Endodermal cell (in vitro differentiated cells): ENCODE data around the gene CLIP2. TPM values are rescaled to one million over a fixed set of nuclear protein-coding genes. Genes with fewer than 3 reads are reported as not detected.
"Not testable (repeated sequence)": the region's sequence is repeated elsewhere in the genome, so short reads cannot be mapped to it uniquely, and the experiment has no call there.

Source experiments
- DNase-seq: peaks from one replicate; pipeline ENCODE4 v3.0.0-alpha.2; 2017
- H3K27ac ChIP-seq: 2 replicates; pipeline ENCODE4 v1.5.1; 2013; ENCODE audit warnings: mild to moderate bottlenecking, low read depth, low read length, moderate library complexity
- H3K27me3 ChIP-seq: 2 replicates; pipeline ENCODE4 v1.6.1; 2013; ENCODE audit warnings: mild to moderate bottlenecking, low read length, moderate library complexity; ENCODE audit not compliant: insufficient read depth, control insufficient read depth, poor library complexity, severe bottlenecking
- H3K36me3 ChIP-seq: 2 replicates; pipeline ENCODE4 v1.7.0; 2013; ENCODE audit warnings: mild to moderate bottlenecking, low read length, moderate library complexity; ENCODE audit not compliant: control insufficient read depth, insufficient read depth
- H3K4me1 ChIP-seq: one replicate; pipeline ENCODE4 v1.7.0; 2013; ENCODE audit warnings: low read length; ENCODE audit not compliant: control insufficient read depth, insufficient read depth
- H3K4me3 ChIP-seq: 2 replicates; pipeline ENCODE4 v1.5.1; 2013; ENCODE audit warnings: mild to moderate bottlenecking, low read length, moderate library complexity
- H3K9ac ChIP-seq: 2 replicates; pipeline ENCODE4 v1.6.1; 2013; ENCODE audit warnings: mild to moderate bottlenecking, low read length, moderate library complexity; ENCODE audit not compliant: poor library complexity, severe bottlenecking; ENCODE audit errors: extremely low read depth
- H3K9me3 ChIP-seq: 2 replicates; pipeline ENCODE4 v1.6.1; 2013; ENCODE audit warnings: mild to moderate bottlenecking, low read length, moderate library complexity; ENCODE audit not compliant: control insufficient read depth
- H3K27ac Mint-ChIP-seq: 2 replicates; pipeline ENCODE4 v1.8.0; 2020; ENCODE audit warnings: mixed read lengths
- H3K27me3 Mint-ChIP-seq: 2 replicates; pipeline ENCODE4 v1.8.0; 2021; ENCODE audit warnings: mild to moderate bottlenecking, mixed read lengths; ENCODE audit not compliant: insufficient read depth
- H3K36me3 Mint-ChIP-seq: 2 replicates; pipeline ENCODE4 v1.8.0; 2020; ENCODE audit warnings: low read depth, mixed read lengths
- H3K4me1 Mint-ChIP-seq: 2 replicates; pipeline ENCODE4 v1.8.0; 2020; ENCODE audit warnings: mixed read lengths
- H3K4me3 Mint-ChIP-seq: 2 replicates; pipeline ENCODE4 v1.8.0; 2020; ENCODE audit warnings: mild to moderate bottlenecking, moderate library complexity, mixed read lengths
- H3K9me3 Mint-ChIP-seq: 2 replicates; pipeline ENCODE4 v1.8.0; 2020; ENCODE audit warnings: mild to moderate bottlenecking, mixed read lengths
- WGBS, 2 experiments: methylation state at CpG; one replicate each; pipeline versions ENCODE4 v1.1.5 to v1.1.7; 2013; ENCODE audit warnings: missing lambda C conversion rate in 2 of 2, mixed read lengths in 1 of 2; ENCODE audit not compliant: insufficient coverage in 1 of 2, insufficient read length in 1 of 2; 5-methylcytosine and 5-hydroxymethylcytosine counted together
- total RNA-seq, 2 donors: library from RNA; stranded (reverse); fragmentation: NEBNext Ultra II Directional in 1 of 2; extraction: Animal tissue kit (Norgen Biotek cat#: 25700) in 1 of 2; gene quantifications; 2 replicates in 1 of 2; 3 replicates in 1 of 2; pipeline ENCODE4 v1.2.1, GENCODE V29; 2021
- TF ChIP-seq, protein P1 (sequence below): fragments of 200-600 bp; sonication (generic); conservative IDR thresholded peaks from 2 replicates; pipeline ENCODE4 v1.5.0; 2021; ENCODE audit warnings: antibody characterized with exemption, mild to moderate bottlenecking

The CLIP2 gene
- total RNA-seq, 2 donors from 2014 or later = 44.3 to 57.2 TPM

GRCh38 chr7:74438327-74438726, 149.1 kb downstream of the CLIP2 start:
- H3K9ac ChIP-seq = no peak overlapping the region
- H3K36me3 Mint-ChIP-seq = no peaks in the 10 kb centered on the region
- no peak overlapping the region for H3K27ac ChIP-seq
- DNase-seq = no peak
- no peak overlapping the region for H3K4me3 Mint-ChIP-seq
- H3K9me3 ChIP-seq = peaks cover 13% of the 10 kb centered on the region
- H3K4me1 Mint-ChIP-seq = no peaks in the 10 kb centered on the region
- whole genome bisulfite sequencing, 2 experiments = 83 to 89% methylated on average over 1 to 2 of the region's 2 CpGs
- H3K4me1 ChIP-seq = no peaks in the 10 kb centered on the region
- H3K4me3 ChIP-seq = no peak overlapping the region
- H3K27me3 Mint-ChIP-seq = no peaks in the 10 kb centered on the region
- H3K36me3 ChIP-seq = no peaks in the 10 kb centered on the region
- peaks cover 17% of the 10 kb centered on the region for H3K9me3 Mint-ChIP-seq
- TF ChIP-seq, protein P1, sequence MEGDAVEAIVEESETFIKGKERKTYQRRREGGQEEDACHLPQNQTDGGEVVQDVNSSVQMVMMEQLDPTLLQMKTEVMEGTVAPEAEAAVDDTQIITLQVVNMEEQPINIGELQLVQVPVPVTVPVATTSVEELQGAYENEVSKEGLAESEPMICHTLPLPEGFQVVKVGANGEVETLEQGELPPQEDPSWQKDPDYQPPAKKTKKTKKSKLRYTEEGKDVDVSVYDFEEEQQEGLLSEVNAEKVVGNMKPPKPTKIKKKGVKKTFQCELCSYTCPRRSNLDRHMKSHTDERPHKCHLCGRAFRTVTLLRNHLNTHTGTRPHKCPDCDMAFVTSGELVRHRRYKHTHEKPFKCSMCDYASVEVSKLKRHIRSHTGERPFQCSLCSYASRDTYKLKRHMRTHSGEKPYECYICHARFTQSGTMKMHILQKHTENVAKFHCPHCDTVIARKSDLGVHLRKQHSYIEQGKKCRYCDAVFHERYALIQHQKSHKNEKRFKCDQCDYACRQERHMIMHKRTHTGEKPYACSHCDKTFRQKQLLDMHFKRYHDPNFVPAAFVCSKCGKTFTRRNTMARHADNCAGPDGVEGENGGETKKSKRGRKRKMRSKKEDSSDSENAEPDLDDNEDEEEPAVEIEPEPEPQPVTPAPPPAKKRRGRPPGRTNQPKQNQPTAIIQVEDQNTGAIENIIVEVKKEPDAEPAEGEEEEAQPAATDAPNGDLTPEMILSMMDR = no peak
- H3K27me3 ChIP-seq = no peaks in the 10 kb centered on the region
- no peak overlapping the region for H3K27ac Mint-ChIP-seq

- 94 to 100% methylated on average over 4 of the region's 4 CpGs for WGBS, 2 experiments
Observed at GRCh38 chr7:74439541-74439940, 150.3 kb downstream of the CLIP2 start.

GRCh38 chr7:74440143-74440542, 150.9 kb downstream of the CLIP2 start:
- not testable (repeated sequence) for H3K27ac Mint-ChIP-seq, H3K36me3 Mint-ChIP-seq, H3K27me3 ChIP-seq, H3K4me1 ChIP-seq, H3K4me3 ChIP-seq, H3K27ac ChIP-seq, H3K4me1 Mint-ChIP-seq, H3K27me3 Mint-ChIP-seq, H3K9ac ChIP-seq, H3K4me3 Mint-ChIP-seq, H3K36me3 ChIP-seq, DNase-seq
- H3K9me3 Mint-ChIP-seq = peaks cover 17% of the 10 kb centered on the region
- WGBS, 2 experiments = 94 to 97% methylated on average over 3 of the region's 3 CpGs
- peaks cover 13% of the 10 kb centered on the region for H3K9me3 ChIP-seq

More at GRCh38 chr7:74439541-74439940, 150.3 kb downstream of the CLIP2 start:
- H3K27ac Mint-ChIP-seq = no peak overlapping the region
- no peak overlapping the region for H3K4me3 Mint-ChIP-seq
- Histone ChIP-seq H3K36me3 (no peaks in the 10 kb centered on the region), H3K27me3 (no peaks in the 10 kb centered on the region), H3K9me3 (peaks cover 13% of the 10 kb centered on the region), H3K4me1 (no peaks in the 10 kb centered on the region), H3K27ac (no peak overlapping the region), H3K4me3 (no peak overlapping the region), H3K9ac (no peak overlapping the region)
- peaks cover 17% of the 10 kb centered on the region for H3K9me3 Mint-ChIP-seq
- H3K36me3 Mint-ChIP-seq = no peaks in the 10 kb centered on the region
- H3K27me3 Mint-ChIP-seq = no peaks in the 10 kb centered on the region
- no peak for DNase-seq
- H3K4me1 Mint-ChIP-seq = no peaks in the 10 kb centered on the region
- TF ChIP-seq, protein P1 = no peak

GRCh38 chr7:74441801-74442200, 152.6 kb downstream of the CLIP2 start:
- no peak overlapping the region for H3K4me3 ChIP-seq
- H3K27ac ChIP-seq = peak overlapping the region; percentile 32
- no peak for DNase-seq
- H3K36me3 Mint-ChIP-seq = no peaks in the 10 kb centered on the region
- TF ChIP-seq, protein P1 = no peak
- H3K4me1 Mint-ChIP-seq = no peaks in the 10 kb centered on the region
- no peaks in the 10 kb centered on the region for H3K27me3 Mint-ChIP-seq
- H3K4me1 ChIP-seq = no peaks in the 10 kb centered on the region
- no peaks in the 10 kb centered on the region for H3K36me3 ChIP-seq
- no peak overlapping the region for H3K27ac Mint-ChIP-seq
- H3K9ac ChIP-seq = no peak overlapping the region
- H3K4me3 Mint-ChIP-seq = no peak overlapping the region
- no peaks in the 10 kb centered on the region for H3K27me3 ChIP-seq
- H3K9me3 Mint-ChIP-seq = peaks cover 17% of the 10 kb centered on the region
- peaks cover 13% of the 10 kb centered on the region for H3K9me3 ChIP-seq
- WGBS, 2 experiments = 76 to 89% methylated on average over 6 to 10 of the region's 10 CpGs
